GM21515 (cell line): ENCODE data around the gene RNU6-1.

Source experiments
- ATAC-seq: cut with Tn5 transposase; IDR thresholded peaks from one replicate; pipeline ENCODE4 v1.9.1; 2021; ENCODE audit not compliant: unreplicated experiment

Gene RNU6-1

GRCh38 chr15:67822537-67823313, 17.1 kb downstream of the RNU6-1 start:
- no peak for ATAC-seq

- no peak for ATAC-seq
These were observed 17.9 kb downstream of the RNU6-1 start for GRCh38 chr15:67821784-67822440.

- no peak for ATAC-seq
These were observed 18.7 kb downstream of the RNU6-1 start for GRCh38 chr15:67820992-67821783.

GRCh38 chr15:67820122-67820991, 19.5 kb downstream of the RNU6-1 start:
- ATAC-seq, result no peak

GRCh38 chr15:67819636-67820035, 20.2 kb downstream of the RNU6-1 start:
- no peak for ATAC-seq

- ATAC-seq, result no peak
These were observed 21.4 kb downstream of the RNU6-1 start for GRCh38 chr15:67818464-67818863.

GRCh38 chr15:67816668-67817067, 23.2 kb downstream of the RNU6-1 start:
- ATAC-seq, result no peak

GRCh38 chr15:67815036-67815592, 24.7 kb downstream of the RNU6-1 start:
- ATAC-seq, result no peak

- ATAC-seq, result no peak
These were observed 26.7 kb downstream of the RNU6-1 start for GRCh38 chr15:67813104-67813634.

GRCh38 chr15:67812241-67812644, 27.6 kb downstream of the RNU6-1 start:
- ATAC-seq, result no peak

- no peak for ATAC-seq
These were observed 30.0 kb downstream of the RNU6-1 start for GRCh38 chr15:67809866-67810265.

- ATAC-seq, result no peak
These were observed 30.4 kb downstream of the RNU6-1 start for GRCh38 chr15:67809441-67809840.

- ATAC-seq, result no peak
These were observed 31.0 kb downstream of the RNU6-1 start for GRCh38 chr15:67808821-67809220.

GRCh38 chr15:67807836-67808235, 32.0 kb downstream of the RNU6-1 start:
- no peak for ATAC-seq

- no peak for ATAC-seq
These were observed 32.7 kb downstream of the RNU6-1 start for GRCh38 chr15:67807141-67807540.

GRCh38 chr15:67806536-67806935, 33.3 kb downstream of the RNU6-1 start:
- no peak for ATAC-seq

- ATAC-seq, result no peak
These were observed 34.0 kb downstream of the RNU6-1 start for GRCh38 chr15:67805666-67806516.

GRCh38 chr15:67805008-67805665, 34.7 kb downstream of the RNU6-1 start:
- ATAC-seq, result no peak
